Measurements from ENCODE around the gene GOLGA6B. TPM values are rescaled to one million over a fixed set of nuclear protein-coding genes. Genes with fewer than 3 reads are reported as not detected.

Gene GOLGA6B
- total RNA-seq, 1 experiment from 2014 or later: 0.33 TPM

DNA sequence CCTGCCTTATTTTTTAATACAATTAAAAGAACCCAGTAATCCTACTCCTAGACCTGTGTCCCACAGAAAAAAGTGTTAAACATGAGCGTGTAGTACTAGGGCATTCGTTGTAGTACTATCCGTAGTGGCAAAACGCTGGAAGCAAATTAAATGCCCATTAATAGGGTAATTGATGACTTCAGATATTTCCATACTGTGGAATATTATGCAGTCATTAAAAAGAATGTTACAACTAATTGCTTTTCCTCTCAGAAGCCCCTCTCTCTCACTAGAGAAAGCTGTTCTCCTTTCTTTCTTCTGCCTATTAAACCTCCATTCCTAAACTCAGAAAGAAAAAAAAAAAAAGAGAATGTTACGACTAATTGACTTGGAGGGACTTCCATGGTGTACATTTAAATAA lies 34.2 kb downstream of the GOLGA6B start:
- Histone ChIP-seq H4K20me1 (ENCODE audit: control insufficient read depth, insufficient read depth, insufficient read length) (no peaks in the 10 kb centered on the region), H2BK5ac (ENCODE audit: insufficient read length, low read length) (no peak overlapping the region), H2BK12ac (ENCODE audit: insufficient read length, low read depth, low read length) (no peak overlapping the region), H2AFZ (ENCODE audit: low read length) (no peak overlapping the region), H2BK15ac (ENCODE audit: low read depth, low read length) (no peak overlapping the region), H3K79me2 (ENCODE audit: insufficient read depth, low read length) (no peaks in the 10 kb centered on the region; the same call in 1 of the 2 replicates), H4K5ac (ENCODE audit: insufficient read length, low read depth, low read length) (no peak overlapping the region), H3K4me1 (ENCODE audit: insufficient read depth, low read length) (no peaks in the 10 kb centered on the region; the same call in 1 of the 2 replicates), H3K56ac (ENCODE audit: insufficient read length, low read depth, low read length) (no peak overlapping the region), H3T11ph (ENCODE audit: low read length) (no peak overlapping the region), H4K91ac (ENCODE audit: insufficient read length, low read depth, low read length) (no peak overlapping the region), H3K27me3 (ENCODE audit: insufficient read depth, low read length) (no peaks in the 10 kb centered on the region), H2BK120ac (ENCODE audit: low read depth, low read length, poor library complexity, severe bottlenecking) (no peak overlapping the region), H3K14ac (ENCODE audit: insufficient read depth, low read length) (no peak overlapping the region), H3K23ac (ENCODE audit: insufficient read length, low read depth, low read length) (no peak overlapping the region), H3K4ac (ENCODE audit: low read depth, low read length) (no peak overlapping the region), H3K4me2 (ENCODE audit: insufficient read depth, insufficient read length, low read length) (no peak overlapping the region), H2AK5ac (ENCODE audit: insufficient read length, low read length) (no peak overlapping the region), H3K9ac (ENCODE audit: extremely low read depth, insufficient read length, low read length) (no peak overlapping the region), H3K23me2 (ENCODE audit: insufficient read length, low read depth, low read length, poor library complexity, severe bottlenecking) (peaks cover 3% of the 10 kb centered on the region), H4K8ac (replicated peaks; ENCODE audit: insufficient read length, low read depth, low read length) (no peak overlapping the region), H3K27ac (ENCODE audit: insufficient read length, low read depth, low read length) (no peak overlapping the region), H3K79me1 (ENCODE audit: insufficient read depth, low read depth, low read length, poor library complexity, severe bottlenecking) (no peaks in the 10 kb centered on the region), H3K9me3 (ENCODE audit: control insufficient read depth, low read depth, low read length) (no peaks in the 10 kb centered on the region), H3K18ac (ENCODE audit: insufficient read length, low read depth, low read length) (no peak overlapping the region), H2BK20ac (ENCODE audit: low read depth, low read length, poor library complexity, severe bottlenecking) (no peak overlapping the region)
- Mint-ChIP-seq H3K4me3 (no peak overlapping the region), H3K27ac (no peak overlapping the region), H3K4me1 (peaks cover 7% of the 10 kb centered on the region in 2 experiments), H3K27me3 (ENCODE audit: low read depth) (no peaks in the 10 kb centered on the region), H3K9me3 (no peaks in the 10 kb centered on the region; a peak in 1 of 5 replicates), H3K36me3 (ENCODE audit: insufficient read depth in 1 of 3, low read depth in 3 of 3) (peaks cover 0 to 5% (median 1%) of the 10 kb centered on the region in 3 experiments; a peak in 2 of 7 replicates)
- no peak for DNase-seq
- TF ChIP-seq, protein P1, sequence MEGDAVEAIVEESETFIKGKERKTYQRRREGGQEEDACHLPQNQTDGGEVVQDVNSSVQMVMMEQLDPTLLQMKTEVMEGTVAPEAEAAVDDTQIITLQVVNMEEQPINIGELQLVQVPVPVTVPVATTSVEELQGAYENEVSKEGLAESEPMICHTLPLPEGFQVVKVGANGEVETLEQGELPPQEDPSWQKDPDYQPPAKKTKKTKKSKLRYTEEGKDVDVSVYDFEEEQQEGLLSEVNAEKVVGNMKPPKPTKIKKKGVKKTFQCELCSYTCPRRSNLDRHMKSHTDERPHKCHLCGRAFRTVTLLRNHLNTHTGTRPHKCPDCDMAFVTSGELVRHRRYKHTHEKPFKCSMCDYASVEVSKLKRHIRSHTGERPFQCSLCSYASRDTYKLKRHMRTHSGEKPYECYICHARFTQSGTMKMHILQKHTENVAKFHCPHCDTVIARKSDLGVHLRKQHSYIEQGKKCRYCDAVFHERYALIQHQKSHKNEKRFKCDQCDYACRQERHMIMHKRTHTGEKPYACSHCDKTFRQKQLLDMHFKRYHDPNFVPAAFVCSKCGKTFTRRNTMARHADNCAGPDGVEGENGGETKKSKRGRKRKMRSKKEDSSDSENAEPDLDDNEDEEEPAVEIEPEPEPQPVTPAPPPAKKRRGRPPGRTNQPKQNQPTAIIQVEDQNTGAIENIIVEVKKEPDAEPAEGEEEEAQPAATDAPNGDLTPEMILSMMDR (conservative IDR thresholded peaks at IDR 0.05): no peak
- WGBS (ENCODE audit: extremely low coverage, insufficient read length, low lambda C conversion rate): no CpG with 5 or more reads among the region's 5 CpGs

All from H9 (cell line).